HG03565 (cell line): ENCODE measurements around the gene SDK2.

Source experiments
- ATAC-seq: cut with Tn5 transposase; IDR thresholded peaks from one replicate; pipeline ENCODE4 v1.9.1; 2021; ENCODE audit warnings: mild to moderate bottlenecking, moderate library complexity; ENCODE audit not compliant: unreplicated experiment

SDK2 gene

DNA sequence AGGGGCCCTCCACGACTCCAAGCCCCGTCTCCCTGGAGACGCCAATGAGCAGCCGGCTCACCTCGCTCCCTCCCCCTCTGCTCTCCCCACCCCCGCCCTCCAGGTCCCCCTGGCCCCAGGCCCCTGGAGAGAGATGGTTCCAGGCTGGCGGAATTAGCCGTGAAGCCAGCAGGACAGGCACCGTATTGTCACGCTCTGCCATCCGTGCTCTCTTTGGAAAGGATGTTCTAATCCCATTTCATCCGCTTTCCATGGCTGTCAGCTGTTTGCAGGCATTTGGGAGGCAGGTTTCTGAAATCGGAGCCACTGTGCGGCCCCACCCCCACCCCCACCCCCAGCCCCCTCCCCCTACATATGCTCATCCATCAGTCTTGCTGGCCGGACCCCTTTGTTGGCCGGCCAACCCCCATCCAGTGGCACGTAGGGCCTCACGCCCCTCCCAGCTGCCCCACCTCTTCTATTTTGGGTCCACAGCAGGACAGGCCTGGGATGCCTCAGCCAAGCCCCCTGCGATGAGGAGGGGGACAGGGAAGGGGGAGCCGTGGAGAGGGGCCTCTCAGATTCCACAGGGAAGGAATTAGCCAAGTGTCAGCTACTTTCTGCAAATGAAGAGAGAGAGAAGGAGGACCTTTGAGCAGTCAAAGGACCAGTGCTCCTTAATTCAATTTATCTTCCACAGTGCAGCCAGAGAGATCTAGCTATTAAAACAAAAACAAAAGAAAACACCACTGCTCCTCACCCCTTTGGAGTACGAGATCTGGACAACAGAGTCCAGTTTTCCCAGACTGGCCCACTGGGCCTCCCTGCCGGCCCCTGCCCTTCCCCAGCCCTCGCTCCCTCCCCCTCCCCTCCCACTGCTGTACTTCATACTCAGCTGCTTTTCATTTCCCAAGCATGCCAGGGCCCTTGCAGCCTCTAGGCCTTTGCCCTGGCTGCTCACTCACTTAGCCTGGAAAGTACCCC, 30.7 kb downstream of the SDK2 start:
- no peak for ATAC-seq

DNA sequence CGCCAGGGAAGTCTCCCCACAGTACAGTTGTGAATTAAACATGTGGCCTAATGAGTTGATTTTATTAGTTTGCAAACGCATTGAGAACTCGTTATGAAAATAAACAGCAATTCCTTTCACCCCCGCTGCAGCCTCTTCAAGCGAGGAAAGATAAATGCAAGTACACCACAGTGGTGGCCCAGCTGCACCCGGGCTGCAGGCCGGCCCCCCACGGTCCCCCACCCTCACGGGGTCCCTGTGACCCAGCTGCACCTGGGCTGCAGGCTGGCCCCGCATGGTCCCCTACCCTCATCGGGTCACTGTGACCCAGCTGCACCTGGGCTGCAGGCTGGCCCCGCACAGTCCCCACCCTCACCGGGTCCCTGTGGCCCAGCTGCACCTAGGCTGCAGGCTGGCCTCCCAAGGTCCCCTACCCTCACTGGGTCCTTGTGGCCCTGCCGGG, 32.2 kb downstream of the SDK2 start:
- no peak for ATAC-seq

DNA sequence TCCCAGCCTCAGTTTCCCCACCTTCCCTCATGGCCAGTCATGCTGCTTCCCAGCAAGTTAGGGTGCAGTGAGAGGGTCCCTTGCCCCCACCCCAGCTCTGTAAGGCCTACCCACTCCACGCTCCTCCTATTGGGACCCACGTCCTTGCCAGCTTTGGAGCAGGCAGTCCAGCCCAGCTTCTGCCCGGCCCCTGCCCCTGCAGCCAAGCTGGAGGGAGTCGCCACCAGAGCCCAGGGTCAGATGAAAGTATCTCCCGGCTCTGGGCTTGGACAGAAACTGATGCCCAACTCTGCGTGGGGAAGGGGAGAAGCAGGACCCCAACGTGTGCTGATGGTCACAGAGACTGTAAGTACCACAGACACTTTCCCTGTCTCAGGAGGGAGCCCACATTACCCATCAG, 32.6 kb downstream of the SDK2 start:
- ATAC-seq: no peak

DNA sequence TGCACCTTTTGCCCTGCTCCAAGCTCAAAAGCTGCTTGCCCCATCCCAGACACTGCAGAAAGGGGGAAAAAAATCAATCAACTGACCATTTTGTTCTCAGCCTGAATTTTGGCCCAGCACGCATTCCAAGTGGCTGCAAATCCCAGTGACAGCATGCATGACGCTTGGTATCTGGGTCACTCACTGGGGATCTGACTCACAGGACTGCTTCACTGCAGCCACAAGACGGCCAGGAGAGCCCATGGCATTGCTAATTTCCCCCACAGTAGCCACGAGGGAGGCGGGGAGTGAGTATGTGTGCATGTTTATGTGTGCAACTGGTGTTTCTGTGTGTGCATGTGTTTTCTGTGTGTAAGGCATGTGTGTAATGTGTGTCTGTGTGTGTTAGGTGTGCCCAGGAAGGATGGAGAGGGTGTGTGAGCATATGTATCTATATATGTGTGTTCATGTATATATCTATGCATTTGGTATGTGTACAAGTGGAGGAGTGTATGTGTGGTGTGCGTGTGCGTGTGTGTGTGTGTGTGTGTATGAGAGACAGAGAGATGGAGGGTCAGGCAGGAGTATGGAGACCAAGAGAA, 33.8 kb downstream of the SDK2 start:
- no peak for ATAC-seq

DNA sequence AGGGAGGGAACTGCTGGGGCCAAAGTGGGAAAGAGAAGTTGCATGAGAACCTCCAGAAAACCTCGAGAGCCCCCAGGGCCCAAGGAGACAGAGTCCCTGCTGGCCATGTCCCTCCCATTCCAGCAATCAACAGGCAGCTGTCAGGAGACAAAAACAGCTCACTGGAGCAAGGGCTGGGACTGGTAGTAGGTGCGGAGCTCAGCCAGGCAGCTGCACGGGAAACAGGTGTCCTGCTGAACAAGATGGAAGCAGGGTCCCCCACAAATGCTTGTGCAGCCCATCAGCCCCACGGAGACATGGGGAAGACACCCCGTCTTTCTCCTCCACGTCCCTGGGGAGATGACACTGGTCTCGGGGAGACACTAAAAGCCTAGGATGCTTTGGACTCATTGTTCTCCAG, 34.5 kb downstream of the SDK2 start:
- ATAC-seq: no peak

DNA sequence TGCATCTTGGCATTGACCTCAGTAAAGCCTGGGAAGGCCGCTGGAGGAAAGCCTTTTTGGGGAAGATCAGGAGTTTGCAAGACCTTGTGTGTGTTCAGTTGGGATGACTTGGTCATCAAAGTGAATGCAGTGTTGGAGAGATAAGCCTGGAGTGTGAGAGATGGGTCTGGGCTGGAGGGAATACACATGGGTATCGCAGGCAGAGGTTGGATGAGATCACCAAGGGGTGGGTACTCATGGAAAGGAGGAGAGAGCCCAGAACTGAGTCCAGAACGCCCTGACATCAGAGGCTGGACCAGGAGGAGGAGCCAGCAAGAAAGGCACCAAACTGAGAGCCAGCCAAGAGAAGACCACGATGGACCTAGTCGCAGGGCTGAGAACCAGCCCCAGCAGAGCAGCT, 35.2 kb downstream of the SDK2 start:
- no peak for ATAC-seq

DNA sequence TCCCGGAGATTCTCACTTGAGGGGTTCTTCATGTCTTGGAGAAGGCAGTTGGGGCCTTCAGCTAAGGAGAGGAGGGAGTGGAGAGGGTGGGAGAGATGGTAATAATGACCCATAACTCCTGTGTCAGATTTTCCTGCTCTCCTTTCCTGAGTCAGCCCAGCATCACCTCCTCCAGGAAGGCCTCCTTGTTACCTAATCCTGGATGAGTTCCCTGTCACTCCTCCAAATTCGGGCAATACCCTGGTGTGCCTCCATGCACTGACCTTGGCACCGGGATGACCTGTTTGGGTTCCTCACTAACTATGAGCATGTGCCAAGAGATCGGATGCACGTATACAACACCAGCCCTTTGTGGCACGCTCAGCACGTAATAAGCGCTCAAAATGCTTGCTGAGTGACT, 38.8 kb downstream of the SDK2 start:
- no peak for ATAC-seq

DNA sequence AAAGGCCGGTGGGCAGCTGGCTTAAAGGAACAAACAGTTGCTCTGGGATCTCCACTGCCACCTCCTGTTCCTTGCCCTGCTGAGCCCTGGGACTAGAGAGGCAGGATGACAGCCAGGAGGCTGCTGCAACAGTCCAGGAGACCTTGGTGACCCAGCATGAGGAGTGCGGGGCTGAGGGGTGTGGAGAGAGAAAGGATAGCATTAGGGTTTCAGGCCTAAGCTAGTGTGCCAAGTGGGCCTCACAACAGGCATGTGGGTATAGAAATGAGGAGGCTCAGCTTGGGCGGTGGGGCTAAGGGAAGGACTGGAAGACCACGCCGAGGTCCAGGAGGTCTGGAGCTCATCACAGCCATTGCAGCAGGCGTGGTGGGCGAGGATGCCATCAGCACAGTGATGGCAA, 39.8 kb downstream of the SDK2 start:
- ATAC-seq: no peak

DNA sequence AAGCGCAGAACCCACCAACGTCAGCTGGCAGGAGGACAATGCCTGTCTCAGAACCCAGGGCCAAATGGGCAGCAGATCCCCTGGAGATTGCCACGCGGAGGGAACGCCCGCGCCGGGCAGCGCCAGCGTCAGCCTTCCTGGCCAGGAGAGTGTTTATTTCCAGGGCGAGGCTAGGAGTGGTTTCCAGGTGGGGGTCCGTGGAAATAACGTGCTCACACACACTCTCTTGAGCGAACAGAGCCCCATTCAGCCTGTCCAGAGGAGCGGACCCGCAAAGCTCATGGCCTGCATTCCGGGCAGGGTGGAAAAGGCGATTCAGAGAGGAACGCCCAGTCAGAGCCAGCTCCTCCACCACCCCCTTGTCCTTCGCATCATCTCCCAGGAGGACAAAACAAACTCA, 40.3 kb downstream of the SDK2 start:
- ATAC-seq: no peak

DNA sequence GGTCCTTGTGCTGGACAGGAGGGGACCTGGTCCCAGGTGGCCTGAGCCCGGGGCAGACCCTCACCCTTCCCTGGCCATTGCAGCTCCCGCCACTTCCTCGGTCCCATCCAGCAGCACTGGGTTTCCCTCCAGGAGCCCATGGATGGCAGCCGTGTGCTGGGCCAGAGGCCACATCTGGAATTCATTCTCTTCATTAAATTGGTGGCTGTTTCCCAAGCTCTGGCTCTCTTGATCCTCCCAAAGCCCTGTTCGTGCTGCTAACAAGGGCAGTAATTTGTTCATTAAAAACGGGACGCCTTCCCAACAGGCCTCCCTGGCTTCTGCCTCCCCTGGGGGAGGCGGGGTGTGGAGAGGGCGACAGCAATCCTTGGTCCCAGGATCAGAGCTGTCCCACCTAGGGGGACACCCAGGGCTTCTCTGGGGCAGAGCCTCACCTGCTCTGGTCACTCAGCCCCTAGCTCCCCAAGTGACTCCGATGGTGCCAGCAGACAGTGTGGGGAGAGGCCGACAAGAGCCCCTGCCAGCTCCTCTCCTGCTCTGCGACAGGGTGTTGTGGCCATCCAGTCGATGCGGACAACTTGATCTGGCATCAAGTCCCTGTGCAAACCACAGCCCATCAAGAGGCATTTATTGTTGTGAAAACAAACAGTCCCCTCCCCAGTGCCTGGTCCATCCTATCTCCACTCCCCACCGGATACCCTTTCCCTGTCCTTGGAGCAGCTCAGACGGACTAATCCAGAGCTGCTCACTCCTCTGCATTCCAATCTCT, 44.0 kb downstream of the SDK2 start:
- ATAC-seq: no peak

DNA sequence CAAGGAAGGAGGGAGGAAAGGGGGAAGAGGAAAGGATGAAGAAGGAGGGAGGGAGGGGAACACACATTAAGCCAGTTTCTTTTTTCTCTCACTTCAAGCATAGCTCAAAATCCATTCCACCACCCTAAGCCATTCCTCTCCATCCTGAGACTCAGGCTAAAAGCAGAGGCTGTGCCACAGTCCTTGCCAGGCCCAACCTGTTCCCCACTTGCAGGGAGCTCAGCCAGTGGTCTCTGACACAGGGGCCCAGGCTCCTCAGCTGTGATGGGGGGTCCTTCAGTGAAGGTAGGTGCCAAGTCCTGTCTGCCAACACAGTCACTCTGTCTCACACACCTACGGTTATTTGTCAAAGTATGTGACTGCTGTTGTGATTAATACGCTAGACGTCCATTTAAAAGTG, 44.6 kb downstream of the SDK2 start:
- ATAC-seq: no peak

DNA sequence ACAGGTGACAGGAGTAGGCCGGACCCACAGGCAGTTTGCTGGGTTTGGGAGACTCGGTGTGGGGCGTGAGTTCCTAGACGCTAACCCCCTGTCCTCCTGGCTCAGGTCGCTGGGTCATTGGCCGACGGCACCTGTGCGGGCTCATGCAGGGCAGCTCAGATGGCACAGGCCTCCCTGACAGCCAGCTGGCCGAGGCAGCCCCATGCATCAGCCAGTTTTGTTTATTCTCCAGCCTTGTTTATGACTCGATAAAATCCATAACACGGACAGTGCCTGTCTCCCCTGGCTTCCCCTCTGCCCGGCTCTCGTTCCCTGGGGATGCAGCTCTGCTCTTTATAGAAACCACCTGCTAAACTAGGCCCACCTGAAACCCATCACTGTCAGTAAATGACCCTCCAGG, 46.0 kb downstream of the SDK2 start:
- no peak for ATAC-seq

DNA sequence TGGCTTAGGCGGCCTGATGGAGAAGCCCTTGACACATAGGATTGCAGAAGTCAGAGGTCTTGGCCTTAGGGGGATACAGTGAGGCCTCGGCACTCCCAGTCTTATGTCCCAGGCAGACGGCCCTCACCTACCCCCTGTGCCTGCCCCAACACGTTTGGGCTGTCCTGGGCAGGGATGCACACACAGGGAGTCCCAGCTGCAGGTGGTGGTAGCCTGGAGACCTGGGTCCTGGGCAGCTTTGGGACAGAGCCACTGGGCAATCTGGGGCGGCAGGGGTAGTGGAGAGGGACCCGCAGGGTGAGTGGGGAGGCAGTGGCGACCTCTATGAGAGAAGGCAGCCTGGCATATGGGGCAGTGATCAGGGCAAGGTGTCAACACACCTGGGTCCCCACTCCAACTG, 48.3 kb downstream of the SDK2 start:
- no peak for ATAC-seq

DNA sequence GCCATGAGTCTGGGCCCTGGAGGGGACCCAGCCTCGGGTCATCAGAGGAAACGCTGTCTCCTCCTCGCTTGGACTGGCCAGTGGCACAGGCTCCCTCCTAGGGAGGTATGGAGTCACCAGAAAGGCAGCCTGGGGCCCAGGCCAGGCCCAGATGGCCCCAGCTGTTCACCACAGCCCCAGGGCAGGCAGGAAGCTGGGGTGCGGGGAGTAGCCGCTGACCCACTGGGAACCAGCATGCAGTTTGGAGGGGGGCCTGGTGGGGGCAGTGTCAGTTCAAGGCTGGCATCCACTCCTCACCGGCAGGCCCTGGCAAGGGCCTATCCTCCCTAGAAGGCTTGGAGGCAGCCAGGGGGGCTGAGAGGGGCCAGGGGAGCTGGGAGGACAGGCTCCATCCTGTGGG, 48.8 kb downstream of the SDK2 start:
- no peak for ATAC-seq

DNA sequence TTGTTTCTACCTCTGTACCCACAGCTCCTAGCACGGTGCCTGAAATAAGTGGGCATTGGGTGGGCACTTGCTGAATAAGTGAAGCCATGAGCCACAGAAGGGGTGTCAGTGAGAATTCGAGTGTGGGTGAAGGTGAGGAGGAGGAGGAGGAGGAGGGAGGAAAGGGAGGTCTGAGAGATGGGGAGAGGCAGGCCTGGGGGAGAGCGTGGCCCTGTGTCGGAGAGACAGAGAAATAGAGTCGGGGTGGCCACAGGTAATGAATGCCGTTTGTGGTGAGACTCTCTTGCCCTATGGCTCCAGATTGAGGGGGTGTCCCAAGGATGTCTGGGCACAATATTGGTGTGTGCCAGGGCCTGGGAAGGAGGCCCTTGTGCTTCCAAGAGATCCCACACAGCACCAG, 49.2 kb downstream of the SDK2 start:
- no peak for ATAC-seq

DNA sequence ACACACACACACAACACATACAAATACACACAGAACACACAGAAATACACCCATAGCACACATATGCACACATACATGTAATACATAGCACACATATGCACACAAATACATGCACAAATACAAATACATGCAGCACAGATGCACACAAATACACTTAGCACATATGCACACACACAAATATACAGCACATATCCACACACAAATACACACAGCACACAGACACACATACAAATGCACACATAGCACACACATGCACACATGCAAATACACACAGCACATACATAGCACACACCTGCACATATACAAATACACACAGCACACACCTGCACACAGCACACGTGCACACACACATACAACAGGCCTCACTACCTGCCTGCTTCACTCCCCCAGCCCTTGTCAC, 49.6 kb downstream of the SDK2 start:
- ATAC-seq: no peak

DNA sequence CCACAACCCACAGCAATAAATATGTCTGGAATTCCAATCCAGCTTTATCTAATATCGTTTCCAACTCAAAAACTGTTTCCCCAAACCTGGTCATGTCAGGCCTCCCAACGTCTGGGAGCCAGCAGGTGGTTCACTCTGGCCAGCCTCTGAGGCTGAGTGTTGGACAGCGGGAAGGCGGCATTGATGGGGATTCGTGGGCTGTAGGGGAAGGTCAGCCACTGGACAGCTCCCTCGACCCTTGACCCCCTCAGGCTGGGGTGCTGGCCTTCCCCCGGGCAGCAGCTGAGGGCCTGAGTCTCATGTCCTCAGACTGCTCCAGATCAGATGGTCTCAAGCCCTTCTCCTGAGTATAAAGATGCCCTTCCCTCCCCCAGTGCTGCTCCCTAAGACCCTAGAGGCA, 50.2 kb downstream of the SDK2 start:
- ATAC-seq: no peak

DNA sequence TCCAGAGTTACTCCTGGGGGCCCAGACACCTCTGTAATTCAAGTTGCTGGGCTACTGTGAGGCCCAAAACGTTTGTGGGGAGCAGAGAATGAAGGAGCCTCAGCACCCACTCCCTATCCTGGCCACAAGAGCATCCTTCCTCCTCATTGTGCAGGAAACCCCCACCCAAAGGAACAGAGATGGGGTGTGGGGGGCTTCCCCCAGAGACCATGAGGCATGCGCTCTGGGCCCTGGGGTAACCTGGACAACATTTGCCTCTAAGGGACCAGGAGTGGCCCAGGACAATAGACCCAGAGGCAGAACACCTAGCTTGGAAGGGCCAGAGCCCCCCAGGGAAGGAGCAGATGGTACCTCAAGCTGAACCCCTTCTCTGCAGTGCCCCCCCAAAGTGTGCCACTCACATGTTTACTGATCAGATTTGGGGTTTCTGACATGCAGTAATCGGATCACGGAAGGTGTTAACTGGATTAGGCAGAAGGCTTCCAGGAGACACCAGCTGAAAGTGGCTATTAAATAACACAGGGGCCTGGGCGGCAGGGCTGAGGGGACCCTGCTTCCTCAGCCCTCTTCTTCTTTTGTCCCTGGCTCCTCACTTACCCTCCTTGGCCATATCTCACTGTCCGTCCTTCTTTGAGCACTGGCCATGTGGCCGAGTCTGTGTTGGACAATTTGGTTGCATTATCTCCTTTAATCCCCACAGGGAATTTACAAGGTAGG, 50.8 kb downstream of the SDK2 start:
- ATAC-seq: no peak

DNA sequence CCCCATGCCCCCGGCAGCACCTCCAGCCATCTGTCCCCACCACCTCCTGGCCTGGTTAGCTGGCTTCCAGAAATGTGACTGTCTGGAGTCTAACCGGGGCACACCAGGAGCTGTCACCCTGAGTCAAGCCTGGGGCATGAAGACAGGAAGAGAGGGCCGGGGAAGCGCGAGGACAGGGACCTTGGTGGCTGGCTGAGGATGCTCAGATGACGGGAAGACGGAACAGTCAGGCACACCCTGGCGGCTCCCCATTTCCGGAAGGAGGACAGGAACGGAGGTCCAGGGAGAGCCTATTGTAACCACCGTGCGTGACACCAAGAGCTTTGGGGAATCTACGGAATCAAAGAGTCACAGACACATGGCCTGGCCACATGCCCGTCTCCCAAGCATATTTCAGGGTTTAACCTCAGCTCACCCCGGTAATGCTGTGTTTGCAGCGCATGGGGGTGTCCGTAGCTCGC, 51.7 kb downstream of the SDK2 start:
- no peak for ATAC-seq

DNA sequence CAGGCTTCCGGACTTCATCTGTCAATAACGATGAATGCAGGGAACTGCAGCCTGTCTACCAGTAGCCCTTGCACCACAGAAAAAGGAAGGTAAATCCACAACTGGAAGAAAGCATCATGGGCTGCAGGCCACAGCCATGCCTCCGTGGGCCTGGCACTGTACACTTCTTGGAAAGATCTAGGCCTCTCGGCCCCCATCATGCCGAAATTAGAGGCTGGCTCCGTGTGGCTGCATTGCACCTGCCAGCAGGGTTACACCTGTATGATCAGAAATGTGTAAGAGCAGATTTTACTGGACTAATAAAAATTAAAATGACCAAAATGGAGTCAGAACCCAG, 52.2 kb downstream of the SDK2 start:
- ATAC-seq: no peak
